Stimulated activated CD4-positive, alpha-beta T cell treated with anti-CD3 and anti-CD28 coated beads, Interleukin-4, amount 100 ng/mL, for 48 hours (primary cell): ENCODE results near the gene UBALD1.
A peak's percentile ranks its signal among the peaks of the same experiment; 100 is the strongest.

Experiments
- DNase-seq, 2 donors: peaks; one replicate each; pipeline ENCODE4 v3.0.0-alpha.2; 2020; ENCODE audit warnings: low read depth in 2 of 2

UBALD1 gene

DNA sequence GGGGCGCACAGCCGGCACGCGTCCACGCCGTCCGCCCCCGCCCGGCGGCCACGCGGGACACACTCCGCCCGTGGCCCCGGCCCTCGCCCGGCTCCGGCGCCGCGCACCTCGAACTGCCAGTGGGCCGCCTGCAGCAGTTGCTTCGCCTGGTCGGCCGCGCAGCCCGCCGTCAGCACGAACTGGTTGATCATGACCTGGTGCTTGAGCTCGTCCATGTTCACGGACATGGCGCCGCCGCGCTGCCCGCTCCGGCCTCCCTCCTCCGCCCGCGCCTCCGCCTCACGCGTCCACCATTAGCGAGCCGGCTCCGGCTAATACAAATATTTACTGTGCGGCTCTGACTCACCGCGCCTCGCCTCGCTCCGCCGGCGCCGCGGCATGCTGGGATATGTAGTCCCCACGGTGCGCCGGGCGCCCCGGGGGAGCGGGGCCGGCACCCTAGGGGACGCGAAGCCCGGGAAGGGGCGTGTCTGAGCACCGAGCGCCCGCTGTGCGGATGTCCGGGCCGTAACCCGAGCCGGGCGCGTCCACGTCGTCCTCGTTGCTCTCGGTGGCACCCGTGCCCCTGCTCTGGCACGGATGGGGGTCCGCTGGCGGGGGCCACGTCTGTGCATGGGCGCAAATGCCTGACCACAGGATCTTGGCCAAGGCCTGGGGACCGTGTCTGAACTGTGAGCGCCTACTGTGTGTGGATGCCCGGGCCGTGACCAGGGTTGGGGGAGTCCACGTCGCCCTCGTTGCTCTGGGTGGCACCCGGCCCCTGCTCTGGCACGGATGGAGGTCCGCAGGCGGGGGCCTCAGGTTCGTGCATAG, at the start of gene UBALD1:
Gene UBALD1 (minus strand): TSS at position 318 of the 813 bp plus-strand sequence. CDS start 91 bp downstream, at position 227.
- peak; percentile 67 to 79 for DNase-seq

DNA sequence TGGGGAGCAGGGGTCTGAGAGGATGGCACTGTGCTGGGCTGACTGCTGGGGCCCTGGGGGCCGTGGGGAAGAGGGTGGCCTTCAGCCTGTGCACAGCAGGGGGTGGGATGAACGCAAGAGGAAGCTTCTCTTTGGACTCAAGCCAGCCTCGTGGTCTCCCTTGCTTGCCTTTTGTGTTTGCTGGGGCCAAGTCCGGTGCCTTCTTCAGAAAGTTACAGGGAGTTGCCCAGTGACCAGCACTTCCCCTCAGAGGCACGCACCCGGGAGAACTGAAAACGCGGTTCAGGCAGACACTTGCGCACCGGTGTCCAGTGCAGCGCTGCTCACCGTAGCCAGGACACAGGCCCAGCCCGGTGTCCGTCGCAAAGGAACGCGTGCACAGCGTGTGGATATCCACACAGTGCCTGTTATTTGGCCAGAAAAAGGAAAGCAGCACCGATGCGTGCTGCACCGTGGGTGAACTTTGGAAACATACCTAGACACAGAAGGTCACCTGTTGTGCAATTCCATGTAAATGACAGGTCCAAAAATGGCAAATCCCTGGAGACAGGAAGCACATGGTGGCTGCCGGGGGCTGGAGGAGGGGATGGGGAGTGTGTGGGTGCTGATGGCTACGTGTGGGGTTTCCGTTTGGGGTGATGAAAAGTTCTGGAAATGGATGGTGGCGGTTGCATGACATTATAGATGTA, 49.2 kb upstream of the UBALD1 start:
- no peak for DNase-seq

DNA sequence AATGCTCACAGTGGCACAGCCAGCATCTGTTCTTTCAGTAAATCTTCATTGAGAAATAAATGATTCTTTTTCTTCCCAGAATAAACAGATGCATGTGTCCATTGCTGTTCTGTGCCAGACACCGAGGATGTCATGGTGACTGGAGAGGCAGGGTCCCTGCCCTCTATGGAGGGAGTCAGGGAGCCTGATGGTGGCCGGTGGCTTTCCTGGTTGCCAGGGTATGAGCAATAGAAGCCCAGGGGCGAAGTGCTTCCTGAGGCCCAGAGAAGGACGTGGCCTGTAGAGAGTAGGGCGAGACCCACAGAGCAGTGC, 48.7 kb upstream of the UBALD1 start:
- DNase-seq: no peak

DNA sequence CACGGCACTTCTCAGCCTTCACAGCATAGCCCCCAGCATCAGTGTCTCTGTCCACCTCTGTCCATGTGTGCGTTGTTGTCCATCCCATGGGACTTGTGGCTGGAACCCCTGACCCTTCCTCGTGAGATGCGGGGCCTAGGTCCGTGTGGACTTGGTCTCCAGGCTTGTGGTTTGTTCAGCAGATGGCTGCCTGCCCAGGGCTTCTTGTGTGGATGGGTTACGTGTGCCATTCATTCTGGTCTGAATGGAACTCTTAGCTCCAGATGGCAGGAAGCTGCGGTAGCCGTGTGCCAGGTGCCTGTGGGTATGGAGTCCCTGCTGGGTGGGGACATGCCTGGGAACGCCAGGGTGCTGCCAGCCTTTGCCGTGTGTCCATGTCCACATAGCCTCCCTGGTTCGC, 47.0 kb upstream of the UBALD1 start:
- DNase-seq: no peak

DNA sequence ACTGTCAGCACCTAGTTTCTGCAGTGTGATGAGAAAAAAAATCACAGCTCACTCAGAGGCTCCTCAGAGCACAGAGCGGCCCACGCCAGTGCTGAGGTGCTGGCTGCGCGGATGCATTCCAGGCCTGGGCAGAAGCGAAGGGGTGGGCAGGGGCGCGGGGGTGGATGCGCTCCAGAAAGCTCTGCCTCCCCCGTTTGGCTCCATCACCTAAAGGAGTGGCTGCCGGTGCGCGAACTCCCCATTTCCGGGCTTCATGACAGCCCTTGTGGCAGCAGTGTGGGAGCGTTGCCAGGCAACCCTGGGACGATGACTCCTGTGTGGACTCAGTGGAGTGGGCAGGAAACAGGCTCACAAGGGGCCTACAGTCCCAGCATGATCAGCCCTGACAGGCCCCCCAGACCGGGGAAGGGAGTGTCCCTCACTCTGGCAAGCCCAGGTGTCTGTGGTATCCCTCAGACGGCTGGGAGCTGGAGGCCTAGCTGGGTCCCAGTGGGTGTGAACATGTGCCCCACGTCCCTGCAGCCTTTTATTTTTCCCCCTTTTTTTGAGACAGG, 45.8 kb upstream of the UBALD1 start:
- DNase-seq: peak; percentile 67 to 68

DNA sequence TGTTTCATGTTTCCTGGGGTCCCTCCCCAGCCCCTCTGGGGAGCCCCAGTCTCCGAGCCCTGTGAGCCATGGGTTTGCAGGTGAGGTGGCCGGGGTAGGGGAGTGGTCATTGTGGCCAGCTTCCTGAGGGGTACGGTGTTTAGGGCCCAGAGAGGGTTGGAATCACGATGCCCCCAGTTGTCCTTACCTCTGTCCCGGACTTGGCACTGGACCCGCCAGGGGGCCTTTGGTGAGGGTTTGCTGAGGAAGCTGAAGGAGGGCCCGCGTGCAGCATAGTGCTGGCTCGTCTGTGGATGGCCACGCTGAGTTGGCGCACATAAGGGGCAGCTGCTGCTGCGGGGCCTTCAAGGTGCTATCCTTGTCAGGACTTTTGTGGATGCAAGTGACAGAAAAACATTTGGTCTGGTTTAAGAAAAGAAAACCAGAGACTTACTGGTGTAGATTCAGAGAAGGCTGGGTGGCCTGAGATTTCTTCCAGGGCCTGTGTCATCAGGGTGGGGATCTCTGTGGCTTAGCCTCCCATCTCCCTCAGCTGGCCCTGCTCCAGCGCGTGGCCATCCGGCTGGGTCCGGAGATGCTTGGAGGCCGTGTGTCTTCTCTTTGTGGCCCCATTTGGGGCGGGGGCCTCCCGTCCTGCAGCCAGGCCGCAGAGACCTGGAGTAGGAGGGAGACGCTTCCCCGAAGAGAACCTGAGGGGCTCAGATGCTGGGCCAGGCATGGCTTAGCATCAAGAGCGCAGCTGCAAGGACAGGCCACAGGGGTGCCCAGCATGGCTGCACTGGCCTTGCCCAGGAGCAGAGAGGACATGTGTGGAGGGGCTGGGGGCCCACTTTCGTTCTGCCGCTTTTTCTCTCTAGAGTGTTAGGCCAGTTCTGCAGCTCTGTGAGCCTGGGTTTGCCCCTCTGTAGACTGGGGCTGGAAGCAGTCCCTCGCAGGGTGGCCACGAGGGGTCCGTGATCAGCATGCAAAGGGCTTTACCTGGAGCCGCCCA, 45.0 kb upstream of the UBALD1 start:
- no peak for DNase-seq

DNA sequence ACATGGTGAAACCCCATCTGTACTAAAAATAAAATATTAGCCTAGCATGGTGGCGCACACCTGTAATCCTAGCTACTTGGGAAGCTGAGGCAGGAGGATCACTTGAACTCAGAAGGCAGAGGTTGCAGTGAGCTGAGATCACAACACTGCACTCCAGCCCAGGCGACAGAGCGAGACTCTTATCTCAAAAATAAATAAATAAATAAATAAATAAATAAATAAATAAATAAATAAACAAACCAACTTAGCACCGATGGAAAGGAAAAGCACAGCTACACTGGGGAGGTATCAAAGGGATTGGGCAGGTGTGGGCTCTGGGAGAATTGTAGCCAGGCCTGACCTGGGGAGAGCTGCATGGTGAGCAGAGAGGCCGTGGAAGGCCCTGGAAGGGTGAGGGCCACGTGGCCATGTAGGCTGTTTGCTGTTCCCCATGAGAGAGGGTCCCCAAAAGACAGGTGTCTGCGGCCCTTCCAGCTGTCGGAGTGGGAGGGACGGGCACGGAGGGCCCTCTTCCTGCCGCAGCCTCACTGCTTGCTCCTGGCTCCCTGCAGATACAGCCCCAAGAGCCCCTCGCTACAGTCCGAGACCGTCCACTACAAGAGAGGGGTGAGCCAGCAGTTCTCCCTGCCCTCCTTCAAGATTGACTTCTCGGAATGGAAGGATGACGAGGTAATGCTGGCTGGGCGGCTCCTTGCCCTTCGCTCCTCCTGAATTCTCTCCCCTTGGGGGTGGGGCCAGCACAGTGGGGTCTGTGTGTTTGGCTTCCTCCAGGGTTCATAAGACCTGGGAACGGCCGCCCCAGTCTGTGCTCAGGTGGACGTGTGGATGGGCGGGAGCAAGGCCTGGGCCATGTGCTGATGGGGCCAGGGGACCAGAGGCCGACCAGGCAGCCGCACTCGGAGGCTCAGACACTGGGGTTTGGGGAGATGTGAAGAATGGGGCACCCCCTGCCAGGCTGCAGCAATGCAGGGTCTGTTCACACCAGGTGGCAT, 42.3 kb upstream of the UBALD1 start:
- DNase-seq: no peak

DNA sequence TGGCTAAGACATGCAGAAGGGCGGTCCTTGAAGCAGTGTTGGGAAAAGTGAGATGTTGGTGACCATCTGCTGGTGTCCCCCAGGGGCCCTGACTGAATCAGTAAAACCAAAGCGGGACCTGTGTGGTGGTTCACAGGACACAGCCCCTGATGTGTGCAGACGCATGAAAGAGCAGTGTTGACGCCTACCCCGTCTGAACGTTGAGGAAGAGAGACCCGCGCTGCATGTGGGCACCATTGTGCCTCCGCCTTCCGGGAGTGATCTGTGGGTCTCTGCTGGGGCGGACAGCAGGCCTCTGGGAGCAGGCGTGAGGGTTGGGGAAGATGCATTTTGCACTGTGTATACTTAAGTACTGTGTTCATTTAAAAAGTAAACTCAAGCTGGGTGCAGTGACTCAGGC, 41.5 kb upstream of the UBALD1 start:
- no peak for DNase-seq

DNA sequence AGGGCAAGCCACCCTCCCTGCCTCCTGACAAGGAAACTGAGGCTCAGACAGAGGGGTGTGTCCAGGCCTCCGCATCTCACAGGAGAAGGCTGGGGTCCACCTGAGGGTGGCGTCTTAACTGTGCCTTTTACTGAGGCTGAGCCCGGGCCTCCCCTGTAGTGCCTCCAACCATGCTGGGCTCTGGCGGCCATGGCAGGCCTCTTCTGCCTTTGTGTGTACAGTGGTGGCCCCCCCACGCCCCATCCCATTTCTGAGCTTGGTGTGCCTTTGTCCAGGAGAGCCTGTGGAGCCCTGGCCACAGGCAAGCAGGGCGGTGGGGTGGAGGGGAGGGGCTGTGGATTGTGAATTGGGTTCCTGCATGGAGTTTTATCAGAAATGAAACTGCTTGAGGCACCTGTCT, 41.1 kb upstream of the UBALD1 start:
- DNase-seq: no peak

DNA sequence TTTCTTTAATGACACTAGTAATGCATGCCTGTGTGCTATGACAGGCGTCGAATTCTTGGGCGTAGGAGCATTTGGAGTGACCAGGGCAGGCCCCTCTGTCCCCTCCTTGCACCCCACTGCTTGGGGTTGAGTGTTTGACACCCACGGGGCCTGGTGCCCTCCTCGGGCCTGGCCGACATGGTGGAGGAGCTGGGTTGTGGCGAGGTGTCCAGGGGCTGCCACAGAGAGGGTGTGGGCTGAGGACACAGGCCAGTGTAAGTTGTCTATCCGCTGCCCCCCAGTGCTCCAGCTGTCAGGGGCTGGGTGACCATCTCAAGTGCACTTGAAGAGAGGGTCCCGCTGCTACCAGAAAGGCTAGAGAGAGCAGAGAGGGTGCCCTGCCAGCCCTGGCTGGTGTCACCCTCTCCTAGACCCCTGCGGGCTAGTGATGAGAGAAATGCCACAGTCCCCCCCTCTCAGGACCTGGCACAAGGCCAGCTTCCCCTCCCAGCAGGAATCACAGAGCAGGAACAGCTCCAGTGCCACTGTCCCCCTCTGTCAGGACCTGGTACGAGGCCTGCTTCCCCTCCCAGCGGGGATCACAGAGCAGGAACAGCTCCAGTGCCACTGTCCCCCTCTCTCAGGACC, 40.4 kb upstream of the UBALD1 start:
- DNase-seq: no peak

DNA sequence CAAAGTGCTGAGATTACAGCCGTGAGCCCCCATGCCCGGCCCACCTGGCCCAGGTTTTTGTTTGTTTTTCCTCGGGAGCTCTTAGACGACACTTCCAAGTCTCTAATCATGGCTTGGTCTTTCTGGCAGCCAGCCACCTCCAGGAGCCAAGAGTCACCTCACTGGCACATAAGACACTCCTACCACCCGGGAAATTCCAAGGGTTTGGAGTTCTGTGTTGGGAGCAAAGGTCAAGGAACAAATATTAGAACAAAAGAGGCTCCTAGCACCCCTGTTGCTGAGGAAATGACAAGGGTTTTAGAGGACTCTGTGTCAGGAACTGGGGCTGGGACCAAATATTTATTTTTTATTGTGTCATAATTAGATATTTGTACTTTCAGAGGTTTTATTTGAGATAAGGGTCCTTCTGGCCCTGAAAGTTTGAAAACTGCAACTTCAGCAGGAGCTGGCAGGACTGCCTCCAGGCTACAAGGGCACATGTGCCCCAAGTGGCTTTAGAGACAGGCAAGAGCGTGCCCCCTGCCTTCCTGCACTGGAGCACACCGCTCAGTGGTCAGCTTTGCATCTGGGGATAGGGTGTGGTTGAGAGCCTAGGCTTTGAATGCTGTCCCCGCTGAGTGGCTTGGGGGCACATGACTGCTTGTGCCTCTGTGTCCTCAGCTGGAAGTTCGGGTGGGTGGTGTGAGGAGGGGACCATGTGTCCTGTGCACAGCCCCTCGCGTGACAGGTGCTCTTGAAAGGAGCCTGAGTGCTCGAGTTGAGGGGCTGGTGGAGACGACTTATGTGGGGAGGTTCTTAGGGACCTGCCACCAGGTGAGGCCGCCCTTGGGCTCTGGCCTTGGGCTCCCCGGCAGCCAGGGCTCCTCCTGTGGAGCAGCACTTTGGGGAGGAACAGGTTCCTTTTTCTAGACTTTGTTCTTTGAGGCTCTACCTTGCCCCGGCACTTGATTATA, 39.6 kb upstream of the UBALD1 start:
- no peak for DNase-seq

DNA sequence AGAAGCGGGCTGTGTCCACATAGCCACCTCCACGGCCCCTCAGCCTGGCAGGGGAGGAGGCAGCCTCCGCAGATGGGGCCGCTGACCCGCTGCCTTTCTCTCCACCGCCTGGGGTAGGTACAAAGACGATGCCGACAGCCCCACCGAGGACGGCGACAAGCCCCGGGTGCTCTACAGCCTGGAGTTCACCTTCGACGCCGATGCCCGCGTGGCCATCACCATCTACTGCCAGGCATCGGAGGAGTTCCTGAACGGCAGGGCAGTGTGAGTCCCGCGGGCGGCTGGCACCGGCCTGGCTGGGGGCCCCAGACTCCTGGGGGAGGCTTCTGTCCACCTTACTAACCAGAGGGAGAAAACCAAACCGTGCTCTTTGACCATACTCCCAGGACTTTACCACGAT, 37.9 kb upstream of the UBALD1 start:
- no peak for DNase-seq

DNA sequence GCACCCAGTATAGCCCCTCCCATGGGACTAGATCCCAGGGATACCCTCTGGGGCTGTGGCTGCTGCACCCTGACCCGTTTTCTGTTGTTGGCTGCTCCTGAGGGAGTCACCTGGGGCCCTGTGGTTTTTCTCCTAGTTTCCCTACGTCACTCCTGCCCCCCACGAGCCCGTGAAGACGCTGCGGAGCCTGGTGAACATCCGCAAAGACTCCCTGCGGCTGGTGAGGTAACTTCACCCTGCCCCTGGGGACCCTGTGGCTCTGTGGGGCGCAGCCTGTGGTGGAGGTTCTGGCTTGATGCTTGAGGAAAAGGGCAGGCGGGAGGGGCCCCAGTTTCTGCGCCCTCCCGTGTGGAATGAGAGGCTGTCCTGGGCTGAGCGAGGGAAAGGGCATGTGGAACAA, 37.1 kb upstream of the UBALD1 start:
- DNase-seq: no peak

DNA sequence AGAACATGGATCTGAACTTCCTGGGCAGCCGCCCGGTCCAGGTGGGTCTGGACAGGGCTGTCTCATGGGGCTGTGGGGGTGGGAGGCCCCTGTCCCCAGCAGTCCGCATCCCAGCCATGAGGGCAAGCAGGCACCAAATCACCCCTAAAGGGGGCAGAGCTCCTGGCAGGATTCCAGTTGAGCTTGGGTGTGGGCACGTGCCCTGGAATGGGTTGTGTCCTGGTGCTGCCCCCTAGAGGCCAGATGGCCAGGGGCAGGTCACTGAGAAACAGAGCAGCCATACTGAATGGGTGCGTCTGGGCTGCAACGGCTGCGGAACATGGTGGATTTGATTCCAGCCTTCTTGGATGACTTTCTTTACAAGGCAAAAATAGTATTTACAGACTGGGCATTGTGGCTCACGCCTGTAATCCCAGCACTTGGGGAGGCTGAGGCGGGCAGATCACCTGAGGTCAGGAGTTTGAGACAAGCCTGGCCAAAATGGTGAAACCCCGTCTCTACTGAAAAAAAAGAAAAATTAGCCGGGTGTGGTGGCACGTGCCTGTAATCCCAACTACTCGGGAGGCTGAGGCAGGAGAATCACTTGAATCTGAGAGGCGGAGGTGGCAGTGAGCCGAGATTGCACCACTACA, 35.9 kb upstream of the UBALD1 start:
- peak; percentile 76 to 80 for DNase-seq

DNA sequence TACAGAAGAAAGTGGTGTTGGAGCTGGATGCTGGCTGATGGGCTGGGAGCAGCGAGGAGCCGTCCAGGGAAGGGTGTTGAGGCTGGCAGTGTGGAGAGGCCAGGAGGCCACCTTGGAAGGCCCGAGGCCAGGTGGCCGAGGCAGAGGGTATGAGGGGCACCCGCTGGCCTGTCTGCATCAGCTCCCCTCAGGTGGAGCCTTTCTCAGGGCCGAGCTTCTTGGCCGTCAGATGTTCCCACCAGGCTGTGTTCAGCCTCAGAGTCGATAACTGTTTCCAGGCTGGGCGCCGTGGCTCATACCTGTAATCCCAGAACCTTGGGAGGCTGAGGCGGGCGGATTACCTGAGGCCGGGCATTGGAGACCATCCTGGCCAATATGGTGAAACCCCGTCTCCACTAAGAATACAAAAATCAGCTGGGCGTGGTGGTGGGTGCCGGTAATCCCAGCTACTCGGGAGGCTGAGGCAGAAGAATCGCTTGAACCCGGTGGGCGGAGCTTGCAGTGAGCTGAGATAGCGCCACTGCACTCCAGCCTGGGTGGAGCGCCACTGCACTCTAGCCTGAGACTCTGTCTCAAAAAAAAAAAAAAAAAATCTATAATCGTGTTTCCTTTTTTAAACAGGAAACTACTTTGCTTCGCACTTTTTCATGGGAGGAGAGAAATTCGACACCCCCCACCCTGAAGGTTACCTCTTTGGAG, 35.2 kb upstream of the UBALD1 start:
- DNase-seq: no peak

DNA sequence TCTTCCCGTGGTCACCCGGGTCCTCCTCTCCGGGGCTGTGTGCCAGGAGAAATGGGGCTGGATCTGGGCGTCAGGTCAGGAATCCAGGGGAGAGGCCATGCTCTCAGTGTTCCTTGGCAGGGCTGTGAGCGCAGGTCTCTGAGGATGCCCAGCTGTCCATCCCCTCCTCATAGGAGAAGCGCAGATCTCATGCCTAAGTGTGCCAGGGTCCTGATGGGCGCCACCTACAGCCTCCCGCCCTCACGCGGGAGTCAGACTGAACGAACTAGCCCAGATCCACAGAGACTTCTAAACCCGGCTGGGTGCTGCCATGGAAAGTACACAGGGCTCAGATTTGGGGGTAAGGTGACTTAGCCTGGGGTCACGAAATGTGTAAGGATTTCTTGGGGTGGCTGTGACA, 34.2 kb upstream of the UBALD1 start:
- no peak for DNase-seq

DNA sequence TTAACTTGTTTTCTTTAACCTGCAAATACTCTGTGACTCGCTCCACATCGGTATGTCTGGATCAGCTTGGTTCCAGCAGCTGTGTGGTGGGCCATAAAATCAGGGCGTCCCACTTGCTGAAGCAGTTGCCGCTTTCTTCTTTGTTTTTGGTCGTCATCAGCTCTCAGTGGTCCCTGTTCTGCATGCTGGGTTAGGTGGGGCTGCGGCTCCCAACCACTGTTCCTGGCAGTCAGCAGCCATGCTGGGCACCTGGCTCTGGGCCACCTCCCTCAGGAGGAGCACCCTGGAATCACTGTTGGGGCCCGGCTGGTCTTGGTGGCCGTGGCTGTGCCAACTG, 32.9 kb upstream of the UBALD1 start:
- no peak for DNase-seq
